Measurements from ENCODE around the gene MAPKAPK5. TPM values are rescaled to one million over a fixed set of nuclear protein-coding genes. Genes with fewer than 3 reads are reported as not detected.

MAPKAPK5 gene
- total and polyA plus RNA-seq, 2 donors from 2014 or later = 20.5 to 45.7 TPM

GRCh38 chr12:111858186-111858585 lies 16.2 kb downstream of the MAPKAPK5 start:
- Histone ChIP-seq H3K36me3 (ENCODE audit: control insufficient read depth in 2 of 3, insufficient read depth in 3 of 3, low read length in 3 of 3) (no peaks in the 10 kb centered on the region), H3K9ac (ENCODE audit: low read length in 3 of 3) (no peak overlapping the region), H3K9me3 (ENCODE audit: control insufficient read depth in 2 of 3, insufficient read depth in 1 of 3, low read length in 3 of 3) (no peaks in the 10 kb centered on the region), H3K4me3 (ENCODE audit: low read length in 3 of 3) (no peak overlapping the region), H3K27me3 (ENCODE audit: control insufficient read depth, insufficient read depth, low read length) (no peaks in the 10 kb centered on the region), H3K27ac (ENCODE audit: low read depth in 2 of 2, low read length in 2 of 2) (no peak overlapping the region), H3K4me1 (ENCODE audit: control insufficient read depth in 2 of 3, insufficient read depth in 2 of 3, low read depth in 1 of 3, low read length in 3 of 3) (no peaks in the 10 kb centered on the region)
- TF ChIP-seq CTCF (IDR thresholded peaks at IDR 0.05; ENCODE audit: borderline replicate concordance, extremely low read depth, insufficient read depth) = no peak
- intact Hi-C loops (cut with DNase I) = no loop called here
- FAIRE-seq (no peak), DNase-seq (no peak)

GRCh38 chr12:111858778-111859177 lies 16.8 kb downstream of the MAPKAPK5 start:
- no peak for TF ChIP-seq CTCF (IDR thresholded peaks at IDR 0.05; ENCODE audit: borderline replicate concordance, extremely low read depth, insufficient read depth)
- DNase-seq (no peak), FAIRE-seq (no peak)
- H3K4me1 ChIP-seq (ENCODE audit: control insufficient read depth in 2 of 3, insufficient read depth in 2 of 3, low read depth in 1 of 3, low read length in 3 of 3) = no peaks in the 10 kb centered on the region
- no peaks in the 10 kb centered on the region for H3K9me3 ChIP-seq (ENCODE audit: control insufficient read depth in 2 of 3, insufficient read depth in 1 of 3, low read length in 3 of 3)
- no peak overlapping the region for H3K27ac ChIP-seq (ENCODE audit: low read depth in 2 of 2, low read length in 2 of 2)
- H3K27me3 ChIP-seq (ENCODE audit: control insufficient read depth, insufficient read depth, low read length) = no peaks in the 10 kb centered on the region
- no peak overlapping the region for H3K4me3 ChIP-seq (ENCODE audit: low read length in 3 of 3)
- intact Hi-C loops (cut with DNase I) = no loop called here
- no peaks in the 10 kb centered on the region for H3K36me3 ChIP-seq (ENCODE audit: control insufficient read depth in 2 of 3, insufficient read depth in 3 of 3, low read length in 3 of 3)
- no peak overlapping the region for H3K9ac ChIP-seq (ENCODE audit: low read length in 3 of 3)

- Histone ChIP-seq H3K9me3 (ENCODE audit: control insufficient read depth in 2 of 3, insufficient read depth in 1 of 3, low read length in 3 of 3) (no peaks in the 10 kb centered on the region), H3K27ac (ENCODE audit: low read depth in 2 of 2, low read length in 2 of 2) (no peak overlapping the region), H3K27me3 (ENCODE audit: control insufficient read depth, insufficient read depth, low read length) (no peaks in the 10 kb centered on the region), H3K36me3 (ENCODE audit: control insufficient read depth in 2 of 3, insufficient read depth in 3 of 3, low read length in 3 of 3) (peaks cover 7 to 19% (median 13%) of the 10 kb centered on the region in 3 donors), H3K4me3 (ENCODE audit: low read length in 3 of 3) (no peak overlapping the region), H3K4me1 (ENCODE audit: control insufficient read depth in 2 of 3, insufficient read depth in 2 of 3, low read depth in 1 of 3, low read length in 3 of 3) (no peaks in the 10 kb centered on the region), H3K9ac (ENCODE audit: low read length in 3 of 3) (no peak overlapping the region)
- TF ChIP-seq CTCF (IDR thresholded peaks at IDR 0.05; ENCODE audit: borderline replicate concordance, extremely low read depth, insufficient read depth) = no peak
- no peak for DNase-seq
- no peak for FAIRE-seq
- intact Hi-C loops (cut with DNase I) = no loop called here
Measured at GRCh38 chr12:111864913-111865312, 22.9 kb downstream of the MAPKAPK5 start.

- Histone ChIP-seq H3K9ac (ENCODE audit: low read length in 3 of 3) (no peak overlapping the region), H3K27me3 (ENCODE audit: control insufficient read depth, insufficient read depth, low read length) (no peaks in the 10 kb centered on the region), H3K27ac (ENCODE audit: low read depth in 2 of 2, low read length in 2 of 2) (no peak overlapping the region), H3K4me1 (ENCODE audit: control insufficient read depth in 2 of 3, insufficient read depth in 2 of 3, low read depth in 1 of 3, low read length in 3 of 3) (no peaks in the 10 kb centered on the region), H3K4me3 (ENCODE audit: low read length in 3 of 3) (no peak overlapping the region), H3K9me3 (ENCODE audit: control insufficient read depth in 2 of 3, insufficient read depth in 1 of 3, low read length in 3 of 3) (no peaks in the 10 kb centered on the region), H3K36me3 (ENCODE audit: control insufficient read depth in 2 of 3, insufficient read depth in 3 of 3, low read length in 3 of 3) (peaks cover 13 to 42% (median 23%) of the 10 kb centered on the region in 3 donors)
- TF ChIP-seq CTCF (IDR thresholded peaks at IDR 0.05; ENCODE audit: borderline replicate concordance, extremely low read depth, insufficient read depth) = no peak
- DNase-seq = no peak
- FAIRE-seq = no peak
- intact Hi-C loops (cut with DNase I) = no loop called here
Measured at GRCh38 chr12:111867531-111867930, 25.5 kb downstream of the MAPKAPK5 start.

Measured in kidney (tissue), 14 donors.